ENCODE results near the gene KLRB1. TPM values are rescaled to one million over a fixed set of nuclear protein-coding genes. Genes with fewer than 3 reads are reported as not detected.

Gene KLRB1
- total and polyA plus RNA-seq, 2 of the 13 experiments (the other 11 are each of a cell fraction or from before 2014, with no cell fraction given) = not detected

DNA sequence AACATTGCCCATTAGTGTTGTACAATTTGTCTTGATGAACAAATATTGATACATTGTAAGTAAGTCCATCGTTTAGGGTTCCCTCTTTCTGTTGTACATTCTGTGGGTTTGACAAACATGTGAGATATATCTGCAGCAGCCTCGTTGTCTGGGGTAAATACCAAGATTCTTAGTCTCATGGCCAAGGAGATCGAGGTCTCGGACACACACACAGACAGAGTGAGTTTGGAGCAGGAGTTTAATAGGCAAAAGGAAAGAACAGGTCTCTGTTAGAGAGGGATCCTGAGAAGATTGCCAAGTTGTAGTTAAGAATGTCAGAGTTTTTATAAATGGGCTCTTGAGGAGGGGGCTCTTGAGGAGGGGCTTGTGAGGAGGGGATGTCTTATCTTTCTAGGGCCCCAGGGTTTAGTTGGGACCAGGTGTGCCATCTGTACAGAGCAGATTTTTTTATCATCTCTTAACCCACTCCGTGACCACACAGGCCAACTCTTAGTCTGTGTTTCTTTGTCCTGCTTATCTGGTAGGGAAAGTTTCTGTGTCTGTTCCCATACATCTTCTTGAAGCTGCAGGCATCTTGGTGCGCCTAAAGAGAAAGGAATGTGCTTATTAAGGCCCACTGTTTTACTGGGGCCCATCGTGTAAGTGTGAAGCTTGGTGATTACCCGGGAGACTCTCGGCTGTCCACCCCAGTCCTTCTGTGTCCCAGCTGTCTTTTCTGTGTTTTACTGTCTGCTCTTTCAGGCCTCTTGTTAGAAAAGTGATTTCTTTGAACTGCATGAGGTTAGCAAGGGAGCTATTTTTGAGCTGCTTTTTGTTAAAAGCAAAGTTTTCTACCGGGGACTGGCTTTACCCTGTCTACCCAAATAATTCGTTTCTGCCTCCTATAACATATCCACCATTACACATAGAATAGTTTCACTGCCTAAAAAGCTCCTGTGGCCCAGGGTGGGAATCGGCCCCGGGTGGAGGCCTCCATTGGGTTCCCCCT is 39.4 kb upstream of the KLRB1 start:
- in situ Hi-C loops (cut with HindIII; ENCODE audit: extremely low pct_ligation_motif_present, low pct_unique_long_range_greater_than_20kb) = loop anchor here (5.0 kb wide), 1 partner anchor 60 kb away; no protein-coding TSS in a partner anchor
- ChIA-PET POLR2A (no interaction called here), CTCF (ENCODE audit: low intra/inter-chr PET ratio, low total read pairs) (no interaction called here)

More for the DNA sequence above, 39.4 kb upstream of the KLRB1 start:
- peaks cover 28% of the 10 kb centered on the region for H3K79me2 ChIP-seq (ENCODE audit: insufficient read depth, low read length)
- H3K9ac ChIP-seq (ENCODE audit: insufficient read depth, low read depth, low read length) = peak overlapping the region; percentile 83
- intact Hi-C loops (cut with micrococcal nuclease; ENCODE audit: unreplicated experiment) = no loop called here
- no peaks in the 10 kb centered on the region for H3K36me3 ChIP-seq (replicated peaks in 1 of 2; ENCODE audit: control insufficient read depth in 1 of 2, insufficient read depth in 2 of 2, low read length in 2 of 2)
- peaks cover 31% of the 10 kb centered on the region for H3K4me1 ChIP-seq (ENCODE audit: insufficient read depth, low read length)
- no peaks in the 10 kb centered on the region for H3K9me3 ChIP-seq (ENCODE audit: low read length)
- H4K20me1 ChIP-seq (ENCODE audit: insufficient read depth, low read length) = no peaks in the 10 kb centered on the region; the same call in 1 of the 2 replicates
- FAIRE-seq (no peak), ATAC-seq (peak; percentile 3), DNase-seq (ENCODE audit: low spot score) (no peak)
- 0 out of 2 replicates have a peak, but pooled peaks have one; percentile 26 for TF ChIP-seq ZNF30 (CRISPR knock-in tag; IDR thresholded peaks at IDR 0.05)
- TF ChIP-seq, protein P1, sequence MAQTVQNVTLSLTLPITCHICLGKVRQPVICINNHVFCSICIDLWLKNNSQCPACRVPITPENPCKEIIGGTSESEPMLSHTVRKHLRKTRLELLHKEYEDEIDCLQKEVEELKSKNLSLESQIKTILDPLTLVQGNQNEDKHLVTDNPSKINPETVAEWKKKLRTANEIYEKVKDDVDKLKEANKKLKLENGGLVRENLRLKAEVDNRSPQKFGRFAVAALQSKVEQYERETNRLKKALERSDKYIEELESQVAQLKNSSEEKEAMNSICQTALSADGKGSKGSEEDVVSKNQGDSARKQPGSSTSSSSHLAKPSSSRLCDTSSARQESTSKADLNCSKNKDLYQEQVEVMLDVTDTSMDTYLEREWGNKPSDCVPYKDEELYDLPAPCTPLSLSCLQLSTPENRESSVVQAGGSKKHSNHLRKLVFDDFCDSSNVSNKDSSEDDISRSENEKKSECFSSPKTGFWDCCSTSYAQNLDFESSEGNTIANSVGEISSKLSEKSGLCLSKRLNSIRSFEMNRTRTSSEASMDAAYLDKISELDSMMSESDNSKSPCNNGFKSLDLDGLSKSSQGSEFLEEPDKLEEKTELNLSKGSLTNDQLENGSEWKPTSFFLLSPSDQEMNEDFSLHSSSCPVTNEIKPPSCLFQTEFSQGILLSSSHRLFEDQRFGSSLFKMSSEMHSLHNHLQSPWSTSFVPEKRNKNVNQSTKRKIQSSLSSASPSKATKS (CRISPR knock-in tag; IDR thresholded peaks at IDR 0.05) = no peak
- no peaks in the 10 kb centered on the region; a peak in 1 of 5 replicates for H3K27me3 ChIP-seq (ENCODE audit: control insufficient read depth in 1 of 2, insufficient read depth in 2 of 2, low read length in 2 of 2)
- 40% methylated on average over 13 of the region's 13 CpGs for WGBS (ENCODE audit: low lambda C conversion rate)
- H3K27ac ChIP-seq (ENCODE audit: extremely low read length, insufficient read depth, low read length) = peak overlapping the region; percentile 82
- peak overlapping the region; percentile 30 for H2AFZ ChIP-seq (ENCODE audit: low read length)
- peak overlapping the region; percentile 72 to 92 (median 86) for H3K4me3 ChIP-seq (replicated peaks in 1 of 3; ENCODE audit: insufficient read depth in 1 of 3, low read depth in 2 of 3, low read length in 3 of 3)
- H3K4me2 ChIP-seq (ENCODE audit: low read depth, low read length) = peak overlapping the region; percentile 83
- BruUV-seq (replicated peaks) = TSS peak; percentile 97

Data from HepG2 (cell line).